ENCODE data around the gene MYH3.

- TF ChIP-seq CTCF (IDR thresholded peaks at IDR 0.05; ENCODE audit: poor library complexity), result no peak
- TF ChIP-seq EZH2 (IDR thresholded peaks at IDR 0.05; ENCODE audit: borderline replicate concordance), result no peak
Observed at GRCh38 chr17:10604521-10604920, 52.6 kb downstream of the MYH3 start.

Data from hepatocyte (in vitro differentiated cells).